ENCODE data around the gene PPFIA1. TPM values are rescaled to one million over a fixed set of nuclear protein-coding genes. Genes with fewer than 3 reads are reported as not detected.

The PPFIA1 gene
- total RNA-seq, 1 donor from 2014 or later: 45.3 TPM

DNA sequence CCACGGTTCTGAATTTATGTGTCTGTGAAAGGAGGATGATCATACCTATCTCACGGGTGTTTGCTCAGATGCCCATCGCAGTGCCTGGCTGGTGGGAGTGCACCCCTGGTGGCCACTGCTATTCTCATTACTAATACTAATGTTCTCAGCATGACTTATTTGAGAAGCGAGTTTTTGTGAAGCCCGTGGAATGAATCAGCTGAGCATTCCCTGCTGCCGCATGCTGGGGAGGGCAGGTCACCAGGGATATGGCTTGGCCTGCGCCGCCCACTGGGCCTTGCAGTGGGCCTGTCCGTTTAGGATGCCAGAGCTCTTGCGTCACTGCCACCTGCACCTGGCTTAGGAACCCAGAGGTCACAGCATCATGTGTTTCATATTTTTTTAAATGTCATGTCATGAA, 144.7 kb downstream of the PPFIA1 start:
- Histone ChIP-seq H3K27ac (replicated peaks) (no peak overlapping the region), H3K9me3 (replicated peaks) (no peaks in the 10 kb centered on the region), H3K4me3 (no peak overlapping the region), H3K36me3 (peaks cover 99% of the 10 kb centered on the region), H3K27me3 (ENCODE audit: low read depth) (no peaks in the 10 kb centered on the region), H3K4me1 (peaks cover 18% of the 10 kb centered on the region)
- DNase-seq: no peak
- TF ChIP-seq, protein P1, sequence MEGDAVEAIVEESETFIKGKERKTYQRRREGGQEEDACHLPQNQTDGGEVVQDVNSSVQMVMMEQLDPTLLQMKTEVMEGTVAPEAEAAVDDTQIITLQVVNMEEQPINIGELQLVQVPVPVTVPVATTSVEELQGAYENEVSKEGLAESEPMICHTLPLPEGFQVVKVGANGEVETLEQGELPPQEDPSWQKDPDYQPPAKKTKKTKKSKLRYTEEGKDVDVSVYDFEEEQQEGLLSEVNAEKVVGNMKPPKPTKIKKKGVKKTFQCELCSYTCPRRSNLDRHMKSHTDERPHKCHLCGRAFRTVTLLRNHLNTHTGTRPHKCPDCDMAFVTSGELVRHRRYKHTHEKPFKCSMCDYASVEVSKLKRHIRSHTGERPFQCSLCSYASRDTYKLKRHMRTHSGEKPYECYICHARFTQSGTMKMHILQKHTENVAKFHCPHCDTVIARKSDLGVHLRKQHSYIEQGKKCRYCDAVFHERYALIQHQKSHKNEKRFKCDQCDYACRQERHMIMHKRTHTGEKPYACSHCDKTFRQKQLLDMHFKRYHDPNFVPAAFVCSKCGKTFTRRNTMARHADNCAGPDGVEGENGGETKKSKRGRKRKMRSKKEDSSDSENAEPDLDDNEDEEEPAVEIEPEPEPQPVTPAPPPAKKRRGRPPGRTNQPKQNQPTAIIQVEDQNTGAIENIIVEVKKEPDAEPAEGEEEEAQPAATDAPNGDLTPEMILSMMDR (IDR thresholded peaks at IDR 0.05; ENCODE audit: borderline replicate concordance): peak; percentile 11
- intact Hi-C loops (cut with micrococcal nuclease): no loop called here

DNA sequence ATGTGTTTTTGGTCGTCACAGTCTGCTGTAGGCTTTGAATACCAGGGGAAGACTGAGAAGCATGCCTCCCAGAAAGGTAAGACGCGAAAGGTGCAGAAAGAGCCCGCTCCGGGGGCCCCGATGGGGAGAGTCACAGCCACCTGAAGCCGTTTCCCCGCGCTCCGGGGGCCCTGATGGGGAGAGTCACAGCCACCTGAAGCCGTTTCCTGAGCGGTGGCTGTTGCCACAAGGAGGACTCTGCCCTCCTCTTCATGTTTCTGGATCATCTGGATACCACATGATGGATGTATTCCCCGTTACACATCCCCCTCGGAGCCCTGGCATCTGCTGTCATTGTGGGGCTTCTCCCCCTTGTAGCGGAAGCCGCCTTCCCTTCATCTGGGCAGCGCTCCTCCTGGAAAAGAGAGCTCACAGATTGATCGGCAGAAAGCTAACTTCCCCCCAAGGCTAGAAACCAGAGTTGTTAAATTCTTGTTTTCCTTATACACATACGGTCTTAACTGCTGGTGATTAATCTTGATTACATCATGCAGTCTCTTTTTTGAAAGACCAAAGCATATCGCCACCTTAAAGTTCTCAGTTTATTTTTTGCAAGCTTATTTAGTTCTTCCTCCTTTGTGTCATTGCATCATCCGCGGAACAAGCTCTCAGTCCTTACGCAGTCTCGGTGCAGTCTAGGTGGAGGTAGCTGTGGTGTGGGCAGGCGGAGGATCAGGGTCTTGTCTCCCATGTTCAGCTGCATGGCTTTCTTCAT, 145.3 kb downstream of the PPFIA1 start:
- Histone ChIP-seq H3K4me3 (no peak overlapping the region), H3K27me3 (ENCODE audit: low read depth) (no peaks in the 10 kb centered on the region), H3K9me3 (replicated peaks) (no peaks in the 10 kb centered on the region), H3K4me1 (peaks cover 14% of the 10 kb centered on the region), H3K27ac (replicated peaks) (no peak overlapping the region), H3K36me3 (peaks cover 99% of the 10 kb centered on the region)
- intact Hi-C loops (cut with micrococcal nuclease): no loop called here
- TF ChIP-seq, protein P1 (IDR thresholded peaks at IDR 0.05; ENCODE audit: borderline replicate concordance): no peak
- DNase-seq: no peak

DNA sequence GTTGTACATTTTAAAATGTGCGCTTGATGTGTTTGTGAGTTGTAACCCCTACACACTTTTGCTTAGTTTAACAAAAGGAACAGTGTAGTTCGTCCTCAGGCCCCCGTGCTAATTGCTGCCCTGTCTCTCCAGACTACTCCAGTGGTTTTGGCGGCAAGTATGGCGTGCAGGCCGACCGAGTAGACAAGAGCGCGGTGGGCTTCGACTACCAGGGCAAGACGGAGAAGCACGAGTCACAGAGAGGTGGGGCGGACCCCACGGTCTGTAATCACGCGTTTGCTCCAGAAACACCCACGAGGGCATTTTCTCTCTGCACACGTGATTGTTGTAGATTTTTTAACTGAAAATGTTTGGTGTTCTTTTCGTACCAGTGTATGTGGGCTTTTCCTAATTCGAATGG, 146.4 kb downstream of the PPFIA1 start:
- Histone ChIP-seq H3K4me3 (no peak overlapping the region), H3K4me1 (peaks cover 3% of the 10 kb centered on the region), H3K9me3 (replicated peaks) (no peaks in the 10 kb centered on the region), H3K27me3 (ENCODE audit: low read depth) (no peaks in the 10 kb centered on the region), H3K27ac (replicated peaks) (no peak overlapping the region), H3K36me3 (peaks cover 99% of the 10 kb centered on the region)
- DNase-seq: no peak
- TF ChIP-seq, protein P1 (IDR thresholded peaks at IDR 0.05; ENCODE audit: borderline replicate concordance): no peak
- intact Hi-C loops (cut with micrococcal nuclease): no loop called here

DNA sequence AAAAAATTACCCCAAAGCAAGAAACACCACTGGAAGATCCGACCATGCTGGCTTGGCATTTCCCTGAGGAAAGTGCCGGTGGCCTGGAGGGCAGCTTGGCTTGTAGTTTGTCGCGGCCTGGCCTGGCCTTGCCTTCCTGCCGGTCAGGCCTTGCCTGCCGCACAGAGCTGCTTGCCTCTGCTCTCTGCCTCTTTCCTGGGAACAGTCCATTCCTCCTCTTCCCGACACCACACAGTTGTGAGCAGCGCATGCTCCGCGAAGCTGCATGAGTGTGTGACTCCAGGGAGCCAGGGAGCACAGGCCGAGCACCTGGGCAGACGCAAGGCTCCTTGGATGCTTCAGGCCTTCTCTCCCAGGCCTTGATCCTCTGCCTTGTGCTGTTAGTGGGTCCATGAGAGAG, 147.6 kb downstream of the PPFIA1 start:
- peaks cover 99% of the 10 kb centered on the region for H3K36me3 ChIP-seq
- no peaks in the 10 kb centered on the region for H3K9me3 ChIP-seq (replicated peaks)
- intact Hi-C loops (cut with micrococcal nuclease): no loop called here
- TF ChIP-seq, protein P1 (IDR thresholded peaks at IDR 0.05; ENCODE audit: borderline replicate concordance): no peak
- no peaks in the 10 kb centered on the region for H3K4me1 ChIP-seq
- no peak overlapping the region for H3K4me3 ChIP-seq
- no peak for DNase-seq
- H3K27ac ChIP-seq (replicated peaks): no peak overlapping the region
- H3K27me3 ChIP-seq (ENCODE audit: low read depth): no peaks in the 10 kb centered on the region

DNA sequence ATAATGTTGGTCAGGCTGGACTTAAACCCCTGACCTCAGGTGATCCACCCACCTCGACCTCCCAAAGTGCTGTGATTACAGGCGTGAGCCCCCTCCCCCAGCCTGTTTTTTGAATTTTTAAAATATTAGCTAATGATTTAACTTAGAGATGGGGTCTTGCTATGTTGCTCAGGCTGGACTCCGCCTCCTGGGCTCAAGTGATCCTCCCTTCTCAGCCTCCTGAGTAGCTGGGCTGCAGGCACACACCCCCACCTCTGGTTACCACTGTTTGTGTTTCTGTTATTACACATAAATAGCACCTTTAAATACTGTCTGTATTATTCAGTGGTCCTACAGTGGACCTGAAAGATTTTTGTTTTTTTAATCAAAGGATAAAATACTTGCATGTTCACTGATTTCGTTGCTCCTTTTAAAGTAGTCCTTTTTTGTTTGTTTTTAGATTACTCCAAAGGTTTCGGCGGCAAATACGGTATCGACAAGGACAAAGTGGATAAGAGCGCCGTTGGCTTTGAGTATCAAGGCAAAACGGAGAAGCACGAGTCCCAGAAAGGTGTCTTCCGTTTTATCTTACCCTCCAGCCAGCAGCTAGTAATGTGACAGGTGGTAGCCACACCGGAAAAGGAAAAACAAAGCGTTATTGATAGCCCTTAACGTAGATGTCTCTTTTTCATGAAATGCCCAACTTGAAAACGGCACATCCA, 149.0 kb downstream of the PPFIA1 start:
- TF ChIP-seq, protein P1 (IDR thresholded peaks at IDR 0.05; ENCODE audit: borderline replicate concordance): no peak
- intact Hi-C loops (cut with micrococcal nuclease): no loop called here
- Histone ChIP-seq H3K9me3 (replicated peaks) (no peaks in the 10 kb centered on the region), H3K27ac (replicated peaks) (no peak overlapping the region), H3K36me3 (peaks cover 99% of the 10 kb centered on the region), H3K4me1 (no peaks in the 10 kb centered on the region), H3K27me3 (ENCODE audit: low read depth) (no peaks in the 10 kb centered on the region), H3K4me3 (no peak overlapping the region)
- DNase-seq: no peak
